ENCODE results near the gene IFITM5. TPM values are rescaled to one million over a fixed set of nuclear protein-coding genes. Genes with fewer than 3 reads are reported as not detected.

IFITM5 gene
- total RNA-seq, 1 experiment from 2014 or later: not detected

DNA sequence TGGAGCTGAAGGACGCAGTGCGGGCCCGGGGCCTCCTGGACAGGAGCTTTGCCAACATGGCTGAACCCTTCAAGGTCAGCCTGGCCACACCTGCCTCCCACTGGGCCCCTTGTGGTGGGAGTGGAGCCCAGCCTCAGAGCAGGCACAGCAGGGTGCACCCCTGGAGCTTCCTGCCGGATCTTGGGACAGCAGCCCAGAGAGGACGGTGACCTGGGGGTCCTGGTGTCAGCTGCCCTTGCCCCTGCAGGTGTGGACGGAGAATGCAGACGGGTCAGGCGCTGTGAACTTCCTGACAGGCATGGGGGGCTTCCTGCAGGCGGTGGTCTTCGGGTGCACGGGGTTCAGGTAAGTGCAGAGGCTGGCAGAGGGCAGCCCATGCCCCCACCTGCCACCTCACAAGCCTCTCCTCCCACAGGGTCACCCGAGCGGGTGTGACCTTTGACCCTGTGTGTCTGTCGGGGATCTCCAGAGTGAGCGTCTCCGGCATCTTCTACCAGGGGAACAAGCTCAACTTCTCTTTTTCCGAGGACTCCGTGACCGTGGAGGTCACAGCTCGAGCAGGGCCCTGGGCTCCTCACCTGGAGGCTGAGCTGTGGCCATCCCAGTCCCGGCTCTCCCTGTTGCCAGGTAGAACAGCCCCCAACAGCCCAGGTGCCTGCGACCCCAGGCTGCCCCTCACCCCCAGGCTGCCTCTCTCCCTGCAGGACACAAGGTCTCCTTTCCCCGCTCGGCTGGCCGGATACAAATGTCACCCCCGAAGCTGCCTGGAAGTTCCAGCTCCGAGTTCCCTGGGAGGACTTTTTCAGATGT, 5.3 kb downstream of the IFITM5 start:
- POLR2A ChIA-PET: interaction anchor here (0.6 kb wide), 1 partner anchor 176 kb away, joined by 3 read pairs; no protein-coding TSS in a partner anchor
- no peaks in the 10 kb centered on the region for H3K27me3 ChIP-seq (ENCODE audit: control insufficient read depth, insufficient read depth, low read length)
- H3K36me3 ChIP-seq (ENCODE audit: control insufficient read depth, insufficient read depth, low read length): no peaks in the 10 kb centered on the region
- CTCF ChIA-PET: no interaction called here
- DNase-seq (ENCODE audit: low read depth, low spot score): no peak
- no peaks in the 10 kb centered on the region for H3K9me3 ChIP-seq (ENCODE audit: control insufficient read depth, insufficient read depth, low read depth, low read length)
- intact Hi-C loops (cut with micrococcal nuclease; ENCODE audit: unreplicated experiment): no loop called here
- in situ Hi-C loops (cut with HindIII; ENCODE audit: low pct_unique_long_range_greater_than_20kb, low sequenced_read_pairs): no loop called here
- peaks cover 43% of the 10 kb centered on the region for H3K4me1 ChIP-seq (ENCODE audit: control insufficient read depth, insufficient read depth, low read length)
- ATAC-seq: no peak
- H3K4me3 ChIP-seq (ENCODE audit: low read depth in 2 of 2, low read length in 2 of 2): no peak overlapping the region
- TF ChIP-seq, protein P1, sequence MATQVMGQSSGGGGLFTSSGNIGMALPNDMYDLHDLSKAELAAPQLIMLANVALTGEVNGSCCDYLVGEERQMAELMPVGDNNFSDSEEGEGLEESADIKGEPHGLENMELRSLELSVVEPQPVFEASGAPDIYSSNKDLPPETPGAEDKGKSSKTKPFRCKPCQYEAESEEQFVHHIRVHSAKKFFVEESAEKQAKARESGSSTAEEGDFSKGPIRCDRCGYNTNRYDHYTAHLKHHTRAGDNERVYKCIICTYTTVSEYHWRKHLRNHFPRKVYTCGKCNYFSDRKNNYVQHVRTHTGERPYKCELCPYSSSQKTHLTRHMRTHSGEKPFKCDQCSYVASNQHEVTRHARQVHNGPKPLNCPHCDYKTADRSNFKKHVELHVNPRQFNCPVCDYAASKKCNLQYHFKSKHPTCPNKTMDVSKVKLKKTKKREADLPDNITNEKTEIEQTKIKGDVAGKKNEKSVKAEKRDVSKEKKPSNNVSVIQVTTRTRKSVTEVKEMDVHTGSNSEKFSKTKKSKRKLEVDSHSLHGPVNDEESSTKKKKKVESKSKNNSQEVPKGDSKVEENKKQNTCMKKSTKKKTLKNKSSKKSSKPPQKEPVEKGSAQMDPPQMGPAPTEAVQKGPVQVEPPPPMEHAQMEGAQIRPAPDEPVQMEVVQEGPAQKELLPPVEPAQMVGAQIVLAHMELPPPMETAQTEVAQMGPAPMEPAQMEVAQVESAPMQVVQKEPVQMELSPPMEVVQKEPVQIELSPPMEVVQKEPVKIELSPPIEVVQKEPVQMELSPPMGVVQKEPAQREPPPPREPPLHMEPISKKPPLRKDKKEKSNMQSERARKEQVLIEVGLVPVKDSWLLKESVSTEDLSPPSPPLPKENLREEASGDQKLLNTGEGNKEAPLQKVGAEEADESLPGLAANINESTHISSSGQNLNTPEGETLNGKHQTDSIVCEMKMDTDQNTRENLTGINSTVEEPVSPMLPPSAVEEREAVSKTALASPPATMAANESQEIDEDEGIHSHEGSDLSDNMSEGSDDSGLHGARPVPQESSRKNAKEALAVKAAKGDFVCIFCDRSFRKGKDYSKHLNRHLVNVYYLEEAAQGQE (IDR thresholded peaks at IDR 0.05; ENCODE audit: insufficient read depth in 1 of 2, low read depth in 2 of 2, low read length in 1 of 2): no peak
- TF ChIP-seq POLR2AphosphoS5 (IDR thresholded peaks at IDR 0.05; ENCODE audit: low read depth, low read length) (no peak), TCF7L2 (IDR thresholded peaks at IDR 0.05; ENCODE audit: low read depth, low read length) (no peak), SIN3A (IDR thresholded peaks at IDR 0.05; ENCODE audit: borderline replicate concordance, insufficient read depth, low read depth, low read length) (no peak)
- TF ChIP-seq, protein P2, sequence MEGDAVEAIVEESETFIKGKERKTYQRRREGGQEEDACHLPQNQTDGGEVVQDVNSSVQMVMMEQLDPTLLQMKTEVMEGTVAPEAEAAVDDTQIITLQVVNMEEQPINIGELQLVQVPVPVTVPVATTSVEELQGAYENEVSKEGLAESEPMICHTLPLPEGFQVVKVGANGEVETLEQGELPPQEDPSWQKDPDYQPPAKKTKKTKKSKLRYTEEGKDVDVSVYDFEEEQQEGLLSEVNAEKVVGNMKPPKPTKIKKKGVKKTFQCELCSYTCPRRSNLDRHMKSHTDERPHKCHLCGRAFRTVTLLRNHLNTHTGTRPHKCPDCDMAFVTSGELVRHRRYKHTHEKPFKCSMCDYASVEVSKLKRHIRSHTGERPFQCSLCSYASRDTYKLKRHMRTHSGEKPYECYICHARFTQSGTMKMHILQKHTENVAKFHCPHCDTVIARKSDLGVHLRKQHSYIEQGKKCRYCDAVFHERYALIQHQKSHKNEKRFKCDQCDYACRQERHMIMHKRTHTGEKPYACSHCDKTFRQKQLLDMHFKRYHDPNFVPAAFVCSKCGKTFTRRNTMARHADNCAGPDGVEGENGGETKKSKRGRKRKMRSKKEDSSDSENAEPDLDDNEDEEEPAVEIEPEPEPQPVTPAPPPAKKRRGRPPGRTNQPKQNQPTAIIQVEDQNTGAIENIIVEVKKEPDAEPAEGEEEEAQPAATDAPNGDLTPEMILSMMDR (IDR thresholded peaks at IDR 0.05): no peak
- H3K27ac ChIP-seq (ENCODE audit: low read length): no peak overlapping the region
- BruUV-seq (replicated peaks): no TSS peak

DNA sequence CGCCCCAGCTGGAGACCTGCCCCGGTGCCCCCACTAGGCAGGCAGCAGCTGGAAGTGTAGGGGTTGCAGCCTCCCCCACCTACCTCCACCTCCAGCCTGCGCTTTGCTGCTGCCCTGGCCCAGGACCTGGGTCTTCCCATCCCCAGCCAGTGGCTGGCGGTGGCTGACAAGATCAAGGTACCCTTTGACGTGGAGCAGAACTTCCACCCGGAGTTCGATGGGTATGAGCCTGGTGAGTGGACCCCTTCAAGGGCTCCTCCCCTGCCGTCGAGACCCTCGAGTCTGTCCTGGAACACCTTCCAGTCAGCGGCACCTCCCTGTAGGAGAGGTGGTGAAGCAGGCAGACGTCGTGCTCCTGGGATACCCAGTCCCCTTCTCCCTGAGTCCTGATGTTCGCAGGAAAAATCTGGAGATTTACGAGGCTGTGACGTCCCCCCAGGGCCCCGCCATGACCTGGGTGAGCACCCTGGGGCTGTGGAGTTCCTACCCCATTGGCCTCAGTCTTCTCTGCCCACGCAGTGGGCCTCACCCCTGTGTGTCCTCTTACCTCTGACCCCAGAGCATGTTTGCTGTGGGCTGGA, 6.0 kb downstream of the IFITM5 start:
- H3K9me3 ChIP-seq (ENCODE audit: control insufficient read depth, insufficient read depth, low read depth, low read length): no peaks in the 10 kb centered on the region
- DNase-seq (ENCODE audit: low read depth, low spot score): no peak
- H3K4me1 ChIP-seq (ENCODE audit: control insufficient read depth, insufficient read depth, low read length): peaks cover 40% of the 10 kb centered on the region
- ATAC-seq: no peak
- in situ Hi-C loops (cut with HindIII; ENCODE audit: low pct_unique_long_range_greater_than_20kb, low sequenced_read_pairs): no loop called here
- H3K4me3 ChIP-seq (ENCODE audit: low read depth in 2 of 2, low read length in 2 of 2): no peak overlapping the region
- no peak overlapping the region for H3K27ac ChIP-seq (ENCODE audit: low read length)
- no TSS peak for BruUV-seq (replicated peaks)
- POLR2A ChIA-PET: no interaction called here
- intact Hi-C loops (cut with micrococcal nuclease; ENCODE audit: unreplicated experiment): no loop called here
- no peaks in the 10 kb centered on the region for H3K27me3 ChIP-seq (ENCODE audit: control insufficient read depth, insufficient read depth, low read length)
- H3K36me3 ChIP-seq (ENCODE audit: control insufficient read depth, insufficient read depth, low read length): no peaks in the 10 kb centered on the region
- TF ChIP-seq SIN3A (IDR thresholded peaks at IDR 0.05; ENCODE audit: borderline replicate concordance, insufficient read depth, low read depth, low read length) (no peak), POLR2AphosphoS5 (IDR thresholded peaks at IDR 0.05; ENCODE audit: low read depth, low read length) (no peak), TCF7L2 (IDR thresholded peaks at IDR 0.05; ENCODE audit: low read depth, low read length) (no peak)
- TF ChIP-seq, protein P1 (IDR thresholded peaks at IDR 0.05; ENCODE audit: insufficient read depth in 1 of 2, low read depth in 2 of 2, low read length in 1 of 2): no peak
- TF ChIP-seq, protein P2 (IDR thresholded peaks at IDR 0.05): no peak
- CTCF ChIA-PET: no interaction called here
